SU-DHL-6 (cell line): ENCODE data around the gene MRPS34.
"Not testable (repeated sequence)": the region's sequence is repeated elsewhere in the genome, so short reads cannot be mapped to it uniquely, and the experiment has no call there.

Experiments
- H2AFZ ChIP-seq: fragments of 200-600 bp; sonication (generic); 2 replicates; pipeline ENCODE4 v1.6.1; 2014; ENCODE audit warnings: low read depth, mild to moderate bottlenecking, moderate library complexity, mixed read lengths, antibody characterized with exemption, low read length; ENCODE audit not compliant: severe bottlenecking
- H3F3A ChIP-seq: fragments of 200-600 bp; shearing (Covaris generic); 2 replicates; pipeline ENCODE4 v1.6.0; 2016; ENCODE audit warnings: antibody characterized with exemption, mild to moderate bottlenecking; ENCODE audit not compliant: insufficient read depth
- H3K27ac ChIP-seq: fragments of 200-600 bp; sonication (generic); 2 replicates; pipeline ENCODE4 v1.5.1; 2016; ENCODE audit warnings: low read depth, mild to moderate bottlenecking, low read length, moderate library complexity, mixed read lengths
- H3K27me3 ChIP-seq: fragments of 200-600 bp; sonication (generic), shearing (Covaris generic); 2 replicates; pipeline ENCODE4 v1.6.0; 2014; ENCODE audit warnings: mild to moderate bottlenecking, low read length
- H3K36me3 ChIP-seq: fragments of 200-600 bp; sonication (generic); 2 replicates; pipeline ENCODE4 v1.6.1; 2014; ENCODE audit warnings: mild to moderate bottlenecking, low read length, mixed read lengths
- H3K4me2 ChIP-seq: fragments of 300-600, 200-600 bp; shearing (Covaris generic), sonication (generic); 2 replicates; pipeline ENCODE4 v1.6.0; 2014; ENCODE audit warnings: low read length, low read depth, mild to moderate bottlenecking; ENCODE audit not compliant: poor library complexity, severe bottlenecking
- H3K4me3 ChIP-seq: fragments of 200-600 bp; sonication (generic); 2 replicates; pipeline ENCODE4 v1.5.1; 2014; ENCODE audit warnings: antibody characterized with exemption, low read length, mild to moderate bottlenecking, mixed read lengths; ENCODE audit not compliant: insufficient read depth, poor library complexity, severe bottlenecking
- H3K79me2 ChIP-seq: fragments of 200-600 bp; sonication (generic); 2 replicates; pipeline ENCODE4 v1.6.1; 2014; ENCODE audit warnings: mild to moderate bottlenecking, low read length, moderate library complexity; ENCODE audit not compliant: insufficient read depth
- H3K9ac ChIP-seq: fragments of 200-600 bp; sonication (generic); 2 replicates; pipeline ENCODE4 v1.7.0; 2014; ENCODE audit warnings: mild to moderate bottlenecking, low read length
- H3K9me2 ChIP-seq: fragments of 200-600 bp; sonication (generic); replicated peaks from 2 replicates; pipeline ENCODE4 v1.6.1; 2014; ENCODE audit warnings: low read length; ENCODE audit not compliant: insufficient read depth
- H3K9me3 ChIP-seq: fragments of 200-600 bp; sonication (generic); 2 replicates; pipeline ENCODE4 v1.6.1; 2014; ENCODE audit warnings: low read length, mixed read lengths; ENCODE audit not compliant: insufficient read depth
- H4K20me1 ChIP-seq: fragments of 200-600 bp; sonication (generic); 2 replicates; pipeline ENCODE4 v1.6.1; 2014; ENCODE audit warnings: low read depth, mild to moderate bottlenecking, antibody characterized with exemption, low read length, moderate library complexity, mixed read lengths
- EZH2phosphoT487 ChIP-seq: fragments of 200-600 bp; sonication (generic), shearing (Covaris generic); conservative IDR thresholded peaks from 2 replicates; pipeline ENCODE4 v1.6.1; 2018; ENCODE audit warnings: mild to moderate bottlenecking, antibody characterized with exemption, low read length, moderate library complexity, mixed read lengths
- TF ChIP-seq, protein P1 (sequence below): fragments of 200-600 bp; sonication (generic); IDR thresholded peaks from one replicate; pipeline ENCODE4 v1.5.1; 2017; ENCODE audit warnings: antibody characterized with exemption, mild to moderate bottlenecking, low read length, moderate library complexity; ENCODE audit not compliant: insufficient read depth, poor library complexity, severe bottlenecking

The MRPS34 gene

DNA sequence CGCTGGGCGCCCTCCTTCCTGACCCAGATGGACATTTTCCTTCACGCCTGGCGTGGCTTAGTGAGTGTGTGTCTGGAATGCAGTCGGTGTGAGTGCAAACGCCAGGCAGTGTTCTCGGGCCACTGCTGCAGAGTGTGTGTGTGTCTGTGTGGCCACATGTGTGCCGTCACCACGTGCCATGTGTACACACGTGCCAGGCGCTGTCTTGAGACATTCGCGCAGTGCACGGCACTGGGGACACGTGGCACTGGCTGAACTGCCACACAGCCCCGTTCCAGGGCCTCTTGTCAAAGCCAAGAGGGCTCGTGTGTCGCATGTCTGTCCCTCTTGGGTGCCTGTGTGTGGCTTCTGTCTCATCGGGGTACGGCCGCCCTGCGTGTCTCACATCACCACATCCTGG is 38.1 kb downstream of the MRPS34 start:
- H3K36me3 ChIP-seq: no peaks in the 10 kb centered on the region
- H3K9me2 ChIP-seq: no peaks in the 10 kb centered on the region
- no peak overlapping the region for H3K9ac ChIP-seq
- no peak overlapping the region for H2AFZ ChIP-seq
- no peaks in the 10 kb centered on the region for H3K79me2 ChIP-seq
- no peak for TF ChIP-seq EZH2phosphoT487
- no peak overlapping the region for H3K4me2 ChIP-seq
- no peaks in the 10 kb centered on the region for H4K20me1 ChIP-seq
- no peak overlapping the region for H3K4me3 ChIP-seq
- peaks cover 4% of the 10 kb centered on the region; the same call in 1 of the 2 replicates for H3K9me3 ChIP-seq
- H3K27me3 ChIP-seq: no peaks in the 10 kb centered on the region
- peaks cover 12% of the 10 kb centered on the region for H3F3A ChIP-seq
- H3K27ac ChIP-seq: no peak overlapping the region

DNA sequence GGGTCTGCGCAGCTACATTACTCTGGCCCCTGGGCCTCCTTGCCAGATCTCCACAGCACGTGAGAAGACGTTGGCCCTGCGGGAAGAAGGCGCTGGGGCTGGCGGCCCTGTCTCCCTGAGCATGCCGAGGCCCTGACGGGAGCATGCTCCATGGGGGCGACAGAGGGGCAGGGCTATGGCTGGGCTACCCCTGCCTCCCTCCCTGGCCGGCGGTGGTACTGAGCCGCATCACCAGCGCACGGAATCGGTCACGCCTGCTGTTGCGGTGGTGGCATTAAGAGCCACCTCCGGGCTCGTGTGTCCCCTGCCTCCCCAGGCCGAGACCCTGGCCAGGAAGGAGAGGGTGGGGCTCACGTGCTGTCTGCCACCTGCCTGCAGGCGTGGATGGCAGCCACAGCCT is 38.8 kb downstream of the MRPS34 start:
- Histone ChIP-seq H3K4me3 (no peak overlapping the region), H3K79me2 (no peaks in the 10 kb centered on the region), H3K9me2 (no peaks in the 10 kb centered on the region), H3K4me2 (no peak overlapping the region), H3K27me3 (no peaks in the 10 kb centered on the region), H3K27ac (no peak overlapping the region), H3K9me3 (peaks cover under 1% of the 10 kb centered on the region; the same call in 1 of the 2 replicates), H3K9ac (no peak overlapping the region), H2AFZ (no peak overlapping the region), H3F3A (peaks cover 9% of the 10 kb centered on the region), H4K20me1 (no peaks in the 10 kb centered on the region), H3K36me3 (no peaks in the 10 kb centered on the region)
- TF ChIP-seq EZH2phosphoT487: no peak

DNA sequence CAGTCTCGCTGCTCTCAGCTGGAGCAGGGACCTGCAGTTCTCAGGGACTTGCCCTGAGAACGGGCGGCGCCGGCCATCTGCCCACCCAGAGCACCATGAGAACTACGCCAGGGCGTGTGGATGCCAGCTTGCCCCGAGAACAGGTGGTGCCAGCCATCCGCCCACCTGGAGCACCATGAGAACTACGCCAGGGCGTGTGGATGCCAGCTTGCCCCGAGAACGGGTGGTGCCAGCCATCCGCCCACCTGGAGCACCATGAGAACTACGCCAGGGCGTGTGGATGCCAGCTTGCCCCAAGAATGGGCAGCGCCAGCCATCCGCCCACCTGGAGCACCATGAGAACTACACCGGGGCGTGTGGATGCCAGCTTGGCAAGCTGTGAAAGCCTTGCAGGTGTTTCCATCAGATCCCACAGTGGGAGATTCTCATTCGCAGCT is 40.4 kb downstream of the MRPS34 start:
- H3K27ac ChIP-seq, H3K9ac ChIP-seq, H3K9me2 ChIP-seq, H3K79me2 ChIP-seq, H4K20me1 ChIP-seq, H2AFZ ChIP-seq, H3K4me2 ChIP-seq, H3F3A ChIP-seq, H3K36me3 ChIP-seq, H3K27me3 ChIP-seq, H3K4me3 ChIP-seq, H3K9me3 ChIP-seq: not testable (repeated sequence)

DNA sequence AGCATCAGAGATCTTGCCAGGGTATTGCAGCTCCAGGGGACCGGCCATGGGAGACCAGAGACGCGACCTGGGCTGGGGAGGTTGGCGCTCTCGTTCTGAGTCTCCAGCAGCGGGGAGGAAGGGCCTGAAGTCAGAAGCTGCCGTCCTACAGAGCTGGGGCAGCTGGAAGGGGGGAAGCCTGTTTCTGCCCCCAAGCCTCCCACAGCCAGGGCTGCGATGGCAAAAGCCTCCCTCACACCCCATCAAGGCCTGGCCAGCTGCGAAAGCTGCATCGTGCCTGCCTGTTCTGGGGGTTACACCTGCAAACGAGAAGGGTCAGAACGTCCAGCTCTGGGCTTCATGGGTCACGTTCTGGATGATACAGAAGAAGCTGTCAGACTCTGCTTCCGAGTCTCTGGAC is 40.9 kb downstream of the MRPS34 start:
- no peaks in the 10 kb centered on the region for H3K27me3 ChIP-seq
- no peaks in the 10 kb centered on the region for H4K20me1 ChIP-seq
- H2AFZ ChIP-seq: no peak overlapping the region
- H3K9ac ChIP-seq: no peak overlapping the region
- no peaks in the 10 kb centered on the region for H3K9me2 ChIP-seq
- no peak overlapping the region for H3K4me2 ChIP-seq
- no peak overlapping the region for H3K27ac ChIP-seq
- no peaks in the 10 kb centered on the region for H3K79me2 ChIP-seq
- no peaks in the 10 kb centered on the region for H3K9me3 ChIP-seq
- H3F3A ChIP-seq: peaks cover 4% of the 10 kb centered on the region; the same call in 1 of the 2 replicates
- TF ChIP-seq EZH2phosphoT487: no peak
- TF ChIP-seq, protein P1, sequence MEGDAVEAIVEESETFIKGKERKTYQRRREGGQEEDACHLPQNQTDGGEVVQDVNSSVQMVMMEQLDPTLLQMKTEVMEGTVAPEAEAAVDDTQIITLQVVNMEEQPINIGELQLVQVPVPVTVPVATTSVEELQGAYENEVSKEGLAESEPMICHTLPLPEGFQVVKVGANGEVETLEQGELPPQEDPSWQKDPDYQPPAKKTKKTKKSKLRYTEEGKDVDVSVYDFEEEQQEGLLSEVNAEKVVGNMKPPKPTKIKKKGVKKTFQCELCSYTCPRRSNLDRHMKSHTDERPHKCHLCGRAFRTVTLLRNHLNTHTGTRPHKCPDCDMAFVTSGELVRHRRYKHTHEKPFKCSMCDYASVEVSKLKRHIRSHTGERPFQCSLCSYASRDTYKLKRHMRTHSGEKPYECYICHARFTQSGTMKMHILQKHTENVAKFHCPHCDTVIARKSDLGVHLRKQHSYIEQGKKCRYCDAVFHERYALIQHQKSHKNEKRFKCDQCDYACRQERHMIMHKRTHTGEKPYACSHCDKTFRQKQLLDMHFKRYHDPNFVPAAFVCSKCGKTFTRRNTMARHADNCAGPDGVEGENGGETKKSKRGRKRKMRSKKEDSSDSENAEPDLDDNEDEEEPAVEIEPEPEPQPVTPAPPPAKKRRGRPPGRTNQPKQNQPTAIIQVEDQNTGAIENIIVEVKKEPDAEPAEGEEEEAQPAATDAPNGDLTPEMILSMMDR: no peak
- H3K36me3 ChIP-seq: no peaks in the 10 kb centered on the region
- no peak overlapping the region for H3K4me3 ChIP-seq

DNA sequence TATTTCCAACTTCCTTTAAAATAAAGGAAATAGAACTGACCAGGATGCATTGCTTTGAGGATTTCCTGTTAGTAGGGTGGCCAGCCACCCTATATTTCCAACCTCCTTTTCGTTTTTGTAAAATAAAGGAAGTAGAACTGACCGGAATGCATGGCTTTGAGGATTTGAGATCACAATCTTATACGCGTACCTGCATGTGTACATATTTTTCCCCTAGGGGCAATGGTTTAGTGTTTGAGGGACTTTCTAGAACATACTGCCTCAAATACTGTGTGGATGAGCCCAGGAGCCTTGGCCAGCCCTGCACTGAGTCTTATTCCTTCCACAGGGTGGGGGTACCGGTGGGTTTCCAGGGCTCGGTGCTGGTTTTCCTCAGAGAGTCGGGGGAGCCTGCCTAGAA is 41.3 kb downstream of the MRPS34 start:
- no peaks in the 10 kb centered on the region for H3K9me2 ChIP-seq
- TF ChIP-seq EZH2phosphoT487: no peak
- TF ChIP-seq, protein P1: no peak
- H3K4me3 ChIP-seq: no peak overlapping the region
- H3K36me3 ChIP-seq: no peaks in the 10 kb centered on the region
- H4K20me1 ChIP-seq: no peaks in the 10 kb centered on the region
- no peak overlapping the region for H3K9ac ChIP-seq
- no peaks in the 10 kb centered on the region for H3K79me2 ChIP-seq
- no peak overlapping the region for H3K4me2 ChIP-seq
- H3K27me3 ChIP-seq: no peaks in the 10 kb centered on the region
- H3K27ac ChIP-seq: no peak overlapping the region
- H3K9me3 ChIP-seq: no peaks in the 10 kb centered on the region
- H3F3A ChIP-seq: peaks cover 3% of the 10 kb centered on the region; the same call in 1 of the 2 replicates
- H2AFZ ChIP-seq: no peak overlapping the region
